DND-41 (cell line): ENCODE data around the gene TM9SF2.
"Not testable (repeated sequence)": the region's sequence is repeated elsewhere in the genome, so short reads cannot be mapped to it uniquely, and the experiment has no call there.

Source experiments
- ATAC-seq: fragments of 200-7000 bp; cut with Tn5 transposase; 3 replicates; pipeline ENCODE4 v1.9.1; 2021; ENCODE audit warnings: low read depth; ENCODE audit not compliant: insufficient read depth
- DNase-seq: peaks from one replicate; pipeline ENCODE4 v3.0.0-alpha.2; 2020
- H2AFZ ChIP-seq: 2 replicates; pipeline ENCODE4 v1.6.0; 2012; ENCODE audit warnings: low read depth, low read length
- H3K27ac ChIP-seq: 2 replicates; pipeline ENCODE4 v1.5.1; 2012; ENCODE audit warnings: low read length, inconsistent platforms
- H3K27me3 ChIP-seq: fragments of 200-600 bp; sonication (generic); 2 replicates; pipeline ENCODE4 v1.6.0; 2012; ENCODE audit warnings: low read length, mild to moderate bottlenecking, inconsistent platforms; ENCODE audit not compliant: insufficient read depth, poor library complexity
- H3K36me3 ChIP-seq: 2 replicates; pipeline ENCODE4 v1.5.1; 2012; ENCODE audit warnings: low read length, inconsistent platforms; ENCODE audit not compliant: insufficient read depth
- H3K4me1 ChIP-seq: 2 replicates; pipeline ENCODE4 v1.5.1; 2012; ENCODE audit warnings: mild to moderate bottlenecking, low read length; ENCODE audit not compliant: insufficient read depth
- H3K4me2 ChIP-seq: 2 replicates; pipeline ENCODE4 v1.6.0; 2012; ENCODE audit warnings: mild to moderate bottlenecking, moderate library complexity, low read length, inconsistent platforms; ENCODE audit not compliant: insufficient read depth
- H3K4me3 ChIP-seq, 2 experiments: fragments of 200-600 bp in 1 of 2; shearing (Covaris generic) in 1 of 2; 2 replicates each; pipeline ENCODE4 v1.5.1; 2012 to 2016; ENCODE audit warnings: inconsistent platforms in 2 of 2, low read length in 2 of 2, mild to moderate bottlenecking in 2 of 2, low read depth in 1 of 2, moderate library complexity in 1 of 2
- H3K79me2 ChIP-seq: 2 replicates; pipeline ENCODE4 v1.6.0; 2012; ENCODE audit warnings: low read length, inconsistent platforms; ENCODE audit not compliant: insufficient read depth
- H3K9ac ChIP-seq: 2 replicates; pipeline ENCODE4 v1.6.0; 2012; ENCODE audit warnings: low read depth, mild to moderate bottlenecking, inconsistent platforms, low read length, moderate library complexity
- H3K9me3 ChIP-seq: 2 replicates; pipeline ENCODE4 v1.5.1; 2012; ENCODE audit warnings: low read length, moderate library complexity, mild to moderate bottlenecking, inconsistent platforms; ENCODE audit not compliant: insufficient read depth, severe bottlenecking
- H4K20me1 ChIP-seq: 2 replicates; pipeline ENCODE4 v1.6.0; 2012; ENCODE audit warnings: low read length; ENCODE audit not compliant: insufficient read depth
- CTCF ChIP-seq: IDR thresholded peaks from 2 replicates; pipeline ENCODE4 v1.5.1; 2012; ENCODE audit warnings: borderline replicate concordance, low read length, moderate library complexity, mild to moderate bottlenecking; ENCODE audit not compliant: poor library complexity, severe bottlenecking; ENCODE audit errors: extremely low read depth
- EZH2 ChIP-seq: IDR thresholded peaks from 3 replicates; pipeline ENCODE4 v1.6.1; 2012; ENCODE audit warnings: borderline replicate concordance, low read depth, mild to moderate bottlenecking, moderate library complexity, low read length, inconsistent platforms; ENCODE audit not compliant: severe bottlenecking

The TM9SF2 gene

GRCh38 chr13:99486996-99487395 is 14.3 kb upstream of the TM9SF2 start:
- Histone ChIP-seq H4K20me1 (no peaks in the 10 kb centered on the region), H3K79me2 (no peaks in the 10 kb centered on the region), H3K9me3 (no peaks in the 10 kb centered on the region), H3K9ac (no peak overlapping the region), H3K4me1 (no peaks in the 10 kb centered on the region), H3K4me3 (no peak overlapping the region), H3K27ac (no peak overlapping the region), H2AFZ (no peak overlapping the region), H3K36me3 (no peaks in the 10 kb centered on the region), H3K27me3 (no peaks in the 10 kb centered on the region), H3K4me2 (no peak overlapping the region)
- ATAC-seq (no peak), DNase-seq (no peak)
- TF ChIP-seq EZH2 (no peak), CTCF (no peak)

DNA sequence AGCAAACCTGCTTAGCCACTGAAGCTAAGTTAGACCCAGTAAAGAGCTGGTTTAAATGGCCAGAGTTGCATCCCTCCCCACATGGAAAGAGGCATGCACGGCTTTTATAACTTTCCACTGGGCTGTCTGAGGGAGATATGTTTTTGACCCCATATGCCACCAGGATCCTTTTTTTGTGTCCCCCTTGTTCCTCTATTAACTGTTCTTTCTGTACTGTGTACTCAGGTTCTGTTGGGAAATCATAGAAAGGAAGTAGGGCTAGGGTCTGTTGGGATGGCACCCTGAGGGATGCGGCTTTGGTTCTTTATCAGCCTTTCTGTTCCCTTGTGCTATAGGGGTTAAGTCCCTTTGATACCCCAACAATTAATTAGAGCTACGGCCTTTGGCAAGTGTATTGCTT is 12.2 kb upstream of the TM9SF2 start:
- Histone ChIP-seq H4K20me1 (no peaks in the 10 kb centered on the region), H3K79me2 (no peaks in the 10 kb centered on the region), H2AFZ (no peak overlapping the region), H3K9me3 (peaks cover 4% of the 10 kb centered on the region), H3K4me3 (no peak overlapping the region), H3K4me2 (no peak overlapping the region), H3K27ac (no peak overlapping the region), H3K36me3 (no peaks in the 10 kb centered on the region), H3K4me1 (no peaks in the 10 kb centered on the region), H3K27me3 (no peaks in the 10 kb centered on the region), H3K9ac (no peak overlapping the region)
- ATAC-seq, result no peak
- no peak for DNase-seq
- TF ChIP-seq CTCF, result no peak
- TF ChIP-seq EZH2, result no peak

- not testable (repeated sequence) for H4K20me1 ChIP-seq, H3K27ac ChIP-seq, H3K36me3 ChIP-seq, ATAC-seq, H3K9me3 ChIP-seq, H3K4me3 ChIP-seq, H2AFZ ChIP-seq, H3K9ac ChIP-seq, H3K4me2 ChIP-seq, DNase-seq, H3K27me3 ChIP-seq, H3K79me2 ChIP-seq
- peaks cover 21% of the 10 kb centered on the region for H3K4me1 ChIP-seq
Observed at GRCh38 chr13:99491750-99492149, 9.5 kb upstream of the TM9SF2 start.

DNA sequence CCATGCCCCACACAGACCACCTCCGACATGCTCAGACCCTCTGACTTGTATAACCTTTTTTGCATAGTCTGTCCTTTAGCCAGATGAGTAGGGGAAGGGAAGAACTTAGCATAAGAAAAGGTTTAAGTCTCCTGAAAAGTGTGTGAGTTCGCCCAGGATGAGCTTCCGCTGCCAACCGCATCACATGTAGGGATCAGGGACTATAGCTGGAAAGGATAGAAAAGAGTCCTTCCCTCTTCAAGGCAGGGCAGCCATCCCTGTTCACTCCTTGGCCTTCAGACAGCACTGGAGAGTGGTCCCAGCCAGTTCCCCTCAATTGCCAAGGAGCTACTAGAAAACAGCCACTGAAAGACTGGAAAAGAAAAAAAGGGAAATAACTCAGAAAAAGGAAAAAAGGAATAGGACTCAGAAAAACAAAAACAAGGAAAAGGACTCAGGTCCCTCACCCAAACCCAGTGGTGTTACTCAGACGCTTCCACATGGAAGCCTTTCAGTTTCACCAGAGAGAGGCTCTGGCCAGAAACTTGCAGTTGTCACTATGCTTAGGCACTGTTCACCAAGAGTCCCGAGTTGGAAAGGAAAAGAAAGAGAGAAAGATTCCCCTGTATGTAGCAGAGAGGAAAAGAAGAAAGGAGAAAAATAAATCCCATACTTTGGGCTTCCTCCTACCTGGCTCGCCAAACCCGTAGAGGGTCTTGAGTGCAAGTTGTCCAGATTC is 5.6 kb upstream of the TM9SF2 start:
- Histone ChIP-seq H3K4me1 (peaks cover 37% of the 10 kb centered on the region), H3K9me3 (peaks cover 4% of the 10 kb centered on the region), H3K27me3 (no peaks in the 10 kb centered on the region), H3K36me3 (no peaks in the 10 kb centered on the region), H4K20me1 (no peaks in the 10 kb centered on the region), H3K4me3 (peak overlapping the region; percentile 33 to 61; a peak in 3 of 4 replicates), H3K9ac (peak overlapping the region; percentile 58), H3K79me2 (no peaks in the 10 kb centered on the region), H3K27ac (peak overlapping the region; percentile 81), H3K4me2 (peak overlapping the region; percentile 65), H2AFZ (peak overlapping the region; percentile 71)
- DNase-seq (peak; percentile 13), ATAC-seq (peak; percentile 37; the same call in 1 of the 3 replicates)
- no peak for TF ChIP-seq CTCF
- no peak for TF ChIP-seq EZH2
